ENCODE results near the gene KAT8. TPM values are rescaled to one million over a fixed set of nuclear protein-coding genes. Genes with fewer than 3 reads are reported as not detected.

KAT8 gene
- total RNA-seq, 4 donors from 2014 or later = 25.7 to 57.2 (median 30.4) TPM

DNA sequence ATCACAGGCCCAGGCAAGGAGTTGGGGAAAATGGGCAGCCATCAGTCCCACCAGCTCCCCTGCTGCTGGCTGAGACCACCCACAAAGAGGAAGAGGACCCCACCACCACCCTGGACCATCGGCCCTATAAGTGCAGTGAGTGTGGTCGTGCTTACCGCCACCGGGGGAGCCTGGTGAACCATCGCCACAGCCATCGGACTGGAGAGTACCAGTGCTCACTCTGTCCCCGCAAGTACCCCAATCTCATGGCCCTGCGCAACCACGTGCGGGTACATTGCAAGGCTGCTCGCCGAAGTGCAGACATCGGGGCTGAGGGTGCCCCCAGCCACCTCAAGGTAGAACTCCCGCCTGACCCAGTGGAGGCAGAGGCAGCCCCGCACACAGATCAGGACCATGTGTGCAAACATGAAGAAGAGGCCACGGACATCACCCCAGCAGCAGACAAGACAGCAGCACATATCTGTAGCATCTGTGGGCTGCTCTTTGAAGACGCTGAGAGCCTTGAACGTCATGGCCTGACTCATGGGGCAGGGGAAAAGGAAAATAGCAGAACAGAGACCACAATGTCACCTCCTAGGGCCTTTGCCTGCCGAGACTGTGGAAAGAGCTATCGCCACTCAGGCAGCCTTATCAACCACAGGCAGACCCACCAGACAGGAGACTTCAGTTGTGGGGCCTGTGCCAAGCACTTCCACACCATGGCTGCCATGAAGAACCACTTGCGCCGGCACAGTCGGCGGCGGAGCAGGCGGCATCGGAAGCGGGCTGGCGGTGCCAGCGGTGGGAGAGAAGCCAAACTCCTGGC lies 39.7 kb upstream of the KAT8 start:
- peaks cover 10 to 39% (median 12%) of the 10 kb centered on the region in 3 donors for H3K4me1 ChIP-seq

GRCh38 chr16:31078597-31079341 lies 38.7 kb upstream of the KAT8 start:
- H3K27ac ChIP-seq = no peak overlapping the region
- H3K4me1 ChIP-seq = peaks cover 10 to 37% (median 11%) of the 10 kb centered on the region in 3 donors
- WGBS, 2 donors = 80 to 100% methylated on average over 3 to 5 of the region's 15 CpGs
- no peaks in the 10 kb centered on the region for H3K9me3 ChIP-seq
- H3K27me3 ChIP-seq = no peaks in the 10 kb centered on the region
- no peak overlapping the region for H3K4me3 ChIP-seq
- no peak for TF ChIP-seq CTCF (IDR thresholded peaks at IDR 0.05)
- TF ChIP-seq POLR2A (IDR thresholded peaks at IDR 0.05) = no peak
- intact Hi-C loops (cut with DNase I) = no loop called here
- DNase-seq = no peak
- H3K36me3 ChIP-seq = peaks cover 33 to 76% (median 53%) of the 10 kb centered on the region in 3 donors

More for the DNA sequence above, 39.7 kb upstream of the KAT8 start:
- Histone ChIP-seq H3K36me3 (peaks cover 33 to 67% (median 51%) of the 10 kb centered on the region in 3 donors), H3K9me3 (no peaks in the 10 kb centered on the region), H3K27ac (no peak overlapping the region), H3K4me3 (no peak overlapping the region), H3K27me3 (no peaks in the 10 kb centered on the region)
- DNase-seq = no peak
- WGBS, 2 donors = 85 to 89% methylated on average over 7 to 9 of the region's 30 CpGs
- TF ChIP-seq POLR2A (IDR thresholded peaks at IDR 0.05) (no peak), CTCF (IDR thresholded peaks at IDR 0.05) (no peak)
- intact Hi-C loops (cut with DNase I) = no loop called here

GRCh38 chr16:31079342-31079944 lies 38.0 kb upstream of the KAT8 start:
- intact Hi-C loops (cut with DNase I) = no loop called here

DNA sequence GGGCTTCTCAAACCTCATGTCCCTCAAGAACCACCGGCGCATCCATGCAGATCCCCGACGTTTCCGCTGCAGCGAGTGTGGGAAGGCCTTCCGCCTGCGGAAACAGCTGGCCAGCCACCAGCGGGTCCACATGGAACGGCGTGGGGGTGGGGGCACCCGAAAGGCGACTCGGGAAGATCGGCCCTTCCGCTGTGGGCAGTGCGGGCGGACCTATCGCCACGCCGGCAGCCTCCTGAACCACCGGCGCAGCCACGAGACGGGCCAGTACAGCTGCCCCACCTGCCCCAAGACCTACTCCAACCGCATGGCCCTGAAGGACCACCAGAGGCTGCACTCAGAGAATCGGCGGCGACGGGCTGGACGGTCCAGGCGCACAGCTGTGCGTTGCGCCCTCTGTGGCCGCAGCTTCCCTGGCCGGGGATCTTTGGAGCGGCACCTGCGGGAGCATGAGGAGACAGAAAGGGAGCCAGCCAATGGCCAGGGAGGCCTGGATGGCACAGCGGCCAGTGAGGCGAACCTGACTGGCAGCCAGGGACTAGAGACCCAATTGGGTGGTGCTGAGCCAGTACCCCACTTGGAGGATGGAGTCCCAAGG lies 37.3 kb upstream of the KAT8 start:
- WGBS, 2 donors = 92% methylated on average over 2 of the region's 40 CpGs; no CpG with 5 or more reads in 1 of the 2 donors
- no peaks in the 10 kb centered on the region for H3K9me3 ChIP-seq
- H3K4me1 ChIP-seq = peaks cover 6 to 30% (median 7%) of the 10 kb centered on the region in 3 donors
- peaks cover 33 to 90% (median 57%) of the 10 kb centered on the region in 3 donors for H3K36me3 ChIP-seq
- intact Hi-C loops (cut with DNase I) = no loop called here
- TF ChIP-seq POLR2A (IDR thresholded peaks at IDR 0.05) (no peak), CTCF (IDR thresholded peaks at IDR 0.05) (no peak)
- H3K4me3 ChIP-seq = no peak overlapping the region
- H3K27me3 ChIP-seq = no peaks in the 10 kb centered on the region
- H3K27ac ChIP-seq = no peak overlapping the region
- DNase-seq = no peak

More at GRCh38 chr16:31079342-31079944, 38.0 kb upstream of the KAT8 start:
- Histone ChIP-seq H3K4me3 (no peak overlapping the region), H3K27ac (no peak overlapping the region), H3K36me3 (peaks cover 33 to 83% (median 57%) of the 10 kb centered on the region in 3 donors), H3K4me1 (peaks cover 10 to 37% (median 11%) of the 10 kb centered on the region in 3 donors), H3K9me3 (no peaks in the 10 kb centered on the region), H3K27me3 (no peaks in the 10 kb centered on the region)
- TF ChIP-seq CTCF (IDR thresholded peaks at IDR 0.05) (no peak), POLR2A (IDR thresholded peaks at IDR 0.05) (no peak)
- 68 to 93% methylated on average over 3 to 6 of the region's 13 CpGs for WGBS, 2 donors
- no peak for DNase-seq
